ENCODE measurements around the gene SH2D1B. TPM values are rescaled to one million over a fixed set of nuclear protein-coding genes. Genes with fewer than 3 reads are reported as not detected.
"Not testable (repeated sequence)": the region's sequence is repeated elsewhere in the genome, so short reads cannot be mapped to it uniquely, and the experiment has no call there.

Gene SH2D1B
- total and polyA plus RNA-seq, 8 donors: 0.33 to 0.73 TPM; not detected in 6

DNA sequence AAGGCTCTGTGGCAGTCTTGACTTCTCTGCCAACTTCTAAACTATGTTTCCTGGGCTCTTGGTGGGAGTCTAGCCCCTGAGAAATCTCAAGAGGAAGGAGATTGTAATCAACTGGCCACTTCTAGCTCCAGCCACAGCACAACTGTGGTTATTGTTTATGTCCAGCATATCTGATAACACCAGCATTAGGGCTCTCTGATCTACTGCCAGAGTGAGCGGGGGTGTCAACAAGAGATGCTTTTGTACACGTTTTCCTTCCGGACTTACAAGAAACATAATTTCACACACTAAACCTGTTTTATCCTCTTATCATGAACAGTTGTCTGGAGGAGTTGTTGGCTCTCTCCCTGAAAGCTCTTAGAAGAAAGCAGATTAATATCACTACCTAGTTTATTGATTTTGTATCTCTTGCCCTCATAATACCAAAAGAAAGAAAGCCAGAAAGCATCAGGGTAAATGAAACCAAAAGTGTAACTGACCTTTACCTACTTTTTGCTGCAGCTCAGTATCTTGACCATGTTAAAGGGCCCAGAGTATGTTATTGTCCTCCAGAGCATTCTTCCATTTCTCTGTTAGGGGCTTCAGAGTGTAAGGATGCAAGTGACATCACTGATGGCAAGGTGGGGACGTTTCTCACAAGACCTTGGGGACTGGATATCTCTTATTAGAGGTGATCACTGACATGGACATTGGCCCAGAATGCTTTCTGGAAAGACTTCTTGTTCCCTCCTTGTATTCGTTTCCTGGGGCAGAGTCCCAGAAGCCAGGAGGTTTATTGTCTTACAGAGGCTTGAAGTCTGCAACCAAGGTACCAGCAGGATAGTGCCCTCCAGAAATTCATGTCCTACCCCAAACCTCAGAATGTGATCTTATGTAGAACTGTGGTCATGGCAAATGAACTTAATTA is 9.6 kb upstream of the SH2D1B start:
- H3K27ac ChIP-seq: peak overlapping the region in 1 of 5 donors; percentile 41
- no peaks in the 10 kb centered on the region for H3K36me3 ChIP-seq
- H3K4me3 ChIP-seq: no peak overlapping the region
- no peaks in the 10 kb centered on the region for H3K9me3 ChIP-seq
- 17 to 32% (median 23%) methylated on average over 5 of the region's 5 CpGs for WGBS, 5 donors
- DNase-seq: no peak
- no peak for TF ChIP-seq POLR2AphosphoS5 (IDR thresholded peaks at IDR 0.05)
- no peak for TF ChIP-seq POLR2A (IDR thresholded peaks at IDR 0.05)
- TF ChIP-seq, protein P1, sequence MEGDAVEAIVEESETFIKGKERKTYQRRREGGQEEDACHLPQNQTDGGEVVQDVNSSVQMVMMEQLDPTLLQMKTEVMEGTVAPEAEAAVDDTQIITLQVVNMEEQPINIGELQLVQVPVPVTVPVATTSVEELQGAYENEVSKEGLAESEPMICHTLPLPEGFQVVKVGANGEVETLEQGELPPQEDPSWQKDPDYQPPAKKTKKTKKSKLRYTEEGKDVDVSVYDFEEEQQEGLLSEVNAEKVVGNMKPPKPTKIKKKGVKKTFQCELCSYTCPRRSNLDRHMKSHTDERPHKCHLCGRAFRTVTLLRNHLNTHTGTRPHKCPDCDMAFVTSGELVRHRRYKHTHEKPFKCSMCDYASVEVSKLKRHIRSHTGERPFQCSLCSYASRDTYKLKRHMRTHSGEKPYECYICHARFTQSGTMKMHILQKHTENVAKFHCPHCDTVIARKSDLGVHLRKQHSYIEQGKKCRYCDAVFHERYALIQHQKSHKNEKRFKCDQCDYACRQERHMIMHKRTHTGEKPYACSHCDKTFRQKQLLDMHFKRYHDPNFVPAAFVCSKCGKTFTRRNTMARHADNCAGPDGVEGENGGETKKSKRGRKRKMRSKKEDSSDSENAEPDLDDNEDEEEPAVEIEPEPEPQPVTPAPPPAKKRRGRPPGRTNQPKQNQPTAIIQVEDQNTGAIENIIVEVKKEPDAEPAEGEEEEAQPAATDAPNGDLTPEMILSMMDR (IDR thresholded peaks at IDR 0.05): no peak
- TF ChIP-seq EP300 (IDR thresholded peaks at IDR 0.05): no peak
- intact Hi-C loops (cut with DNase I; ENCODE audit: low total_unique reads): no loop called here
- H3K27me3 ChIP-seq: peaks cover 0 to 3% (median 0%) of the 10 kb centered on the region in 3 donors
- H3K4me1 ChIP-seq: peaks cover 0 to 6% (median 0%) of the 10 kb centered on the region in 4 donors

DNA sequence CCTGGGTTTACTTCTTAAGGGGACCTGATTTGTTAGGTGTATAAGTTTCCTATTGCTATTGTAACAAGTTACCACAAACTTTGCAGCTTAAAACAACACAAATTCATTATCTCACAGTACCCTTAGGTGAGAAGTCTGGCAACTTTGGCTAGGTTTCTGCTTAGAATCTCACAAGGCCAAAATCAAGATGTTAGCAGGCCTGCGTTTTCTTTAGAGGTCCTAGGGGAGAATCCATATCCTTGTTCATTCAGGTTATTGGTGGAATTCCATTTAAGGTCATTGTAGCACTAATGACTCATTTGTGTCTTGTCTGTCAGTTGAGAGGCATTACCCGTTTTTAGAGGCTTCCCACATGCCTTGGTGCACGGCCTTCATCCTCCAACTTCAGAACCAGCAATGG is 8.2 kb upstream of the SH2D1B start:
- peaks cover 0 to 3% (median 0%) of the 10 kb centered on the region in 3 donors for H3K27me3 ChIP-seq
- intact Hi-C loops (cut with DNase I; ENCODE audit: low total_unique reads): no loop called here
- H3K4me3 ChIP-seq: no peak overlapping the region
- H3K4me1 ChIP-seq: peaks cover 0 to 6% (median 0%) of the 10 kb centered on the region in 4 donors
- no peak for DNase-seq
- WGBS, 5 donors: 89 to 94% (median 92%) methylated on average over 3 of the region's 3 CpGs
- H3K9me3 ChIP-seq: no peaks in the 10 kb centered on the region
- no peak overlapping the region for H3K27ac ChIP-seq
- no peak for TF ChIP-seq EP300 (IDR thresholded peaks at IDR 0.05)
- TF ChIP-seq POLR2AphosphoS5 (IDR thresholded peaks at IDR 0.05): no peak
- TF ChIP-seq, protein P1 (IDR thresholded peaks at IDR 0.05): no peak
- no peak for TF ChIP-seq POLR2A (IDR thresholded peaks at IDR 0.05)
- H3K36me3 ChIP-seq: no peaks in the 10 kb centered on the region

DNA sequence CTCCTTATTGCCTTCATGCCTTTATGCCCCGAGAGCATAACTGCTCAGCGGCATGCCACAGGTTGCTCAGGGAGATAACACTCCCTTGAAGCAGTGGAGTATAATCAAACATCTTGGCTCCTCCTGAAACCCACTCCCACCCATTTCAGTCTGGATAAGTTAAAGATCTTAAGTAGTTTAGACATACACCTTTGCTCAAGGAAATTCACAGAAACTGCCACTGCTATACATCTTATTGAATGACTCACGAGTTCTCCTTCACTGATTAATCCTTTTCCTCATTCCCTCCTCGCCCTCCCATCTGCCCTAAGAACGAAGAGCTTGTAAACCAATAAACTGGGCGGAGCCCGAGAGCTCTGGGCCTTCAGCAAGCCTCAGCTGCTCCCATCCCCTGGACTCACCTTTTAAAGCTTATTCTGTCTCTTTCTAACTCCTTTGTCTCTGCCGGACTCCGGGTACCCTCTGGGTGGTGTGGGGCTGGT is 7.6 kb upstream of the SH2D1B start:
- intact Hi-C loops (cut with DNase I; ENCODE audit: low total_unique reads); H3K27ac ChIP-seq: not testable (repeated sequence)
- peak in 1 of 2 donors; percentile 34 for DNase-seq

DNA sequence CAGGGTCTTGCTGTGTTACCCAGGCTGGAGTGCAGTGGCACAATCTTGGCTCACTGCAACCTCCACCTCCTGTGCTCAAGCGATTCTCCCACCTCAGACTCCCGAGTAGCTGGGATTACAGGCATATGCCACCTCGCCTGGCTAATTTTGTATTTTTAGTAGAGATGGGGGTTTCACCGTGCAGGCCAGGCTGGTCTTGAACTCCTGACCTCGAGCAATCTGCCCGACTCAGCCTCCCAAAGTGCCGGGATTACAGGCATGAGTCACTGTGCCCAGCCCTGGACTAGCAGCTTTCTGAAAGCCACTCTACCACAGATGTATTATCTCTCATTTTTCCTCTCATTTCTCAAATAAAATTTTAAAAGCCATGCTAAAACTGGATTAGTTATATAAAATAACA is 6.6 kb upstream of the SH2D1B start:
- H3K4me3 ChIP-seq; H3K27ac ChIP-seq; H3K4me1 ChIP-seq; H3K36me3 ChIP-seq; DNase-seq; intact Hi-C loops (cut with DNase I; ENCODE audit: low total_unique reads); H3K27me3 ChIP-seq; H3K9me3 ChIP-seq: not testable (repeated sequence)
- 69 to 83% (median 76%) methylated on average over 7 of the region's 7 CpGs for WGBS, 5 donors

More for the DNA sequence above, 7.6 kb upstream of the SH2D1B start:
- not testable (repeated sequence) for H3K27me3 ChIP-seq, H3K9me3 ChIP-seq, H3K4me1 ChIP-seq, H3K4me3 ChIP-seq, H3K36me3 ChIP-seq
- 64 to 77% (median 69%) methylated on average over 9 of the region's 9 CpGs for WGBS, 5 donors

DNA sequence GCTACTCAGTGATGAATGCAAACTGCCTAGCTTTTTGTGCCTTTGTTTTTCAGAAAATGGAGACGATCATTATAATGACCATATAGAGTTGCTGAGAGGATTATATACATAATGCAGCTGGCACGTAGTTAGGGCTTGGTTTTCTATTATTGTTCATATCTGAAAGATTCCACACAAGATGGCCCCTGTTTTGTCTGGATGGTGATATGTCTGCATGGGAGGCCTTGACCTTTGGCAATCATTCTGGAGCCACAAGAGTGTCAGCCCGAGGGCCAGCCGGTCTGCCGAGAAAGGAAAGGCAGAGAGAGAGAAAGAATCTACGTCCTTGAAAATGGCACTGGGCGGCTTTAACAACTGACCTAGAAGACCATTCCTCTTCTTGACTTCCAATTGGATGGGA is 5.7 kb upstream of the SH2D1B start:
- intact Hi-C loops (cut with DNase I; ENCODE audit: low total_unique reads): no loop called here
- Histone ChIP-seq H3K4me3 (no peak overlapping the region), H3K9me3 (no peaks in the 10 kb centered on the region), H3K4me1 (peaks cover 0 to 6% (median 0%) of the 10 kb centered on the region in 4 donors), H3K27me3 (peaks cover 0 to 3% (median 0%) of the 10 kb centered on the region in 3 donors), H3K27ac (no peak overlapping the region), H3K36me3 (no peaks in the 10 kb centered on the region)
- no peak for TF ChIP-seq POLR2A (IDR thresholded peaks at IDR 0.05)
- no peak for TF ChIP-seq POLR2AphosphoS5 (IDR thresholded peaks at IDR 0.05)
- TF ChIP-seq, protein P1 (IDR thresholded peaks at IDR 0.05): no peak
- TF ChIP-seq EP300 (IDR thresholded peaks at IDR 0.05): no peak
- 90 to 97% (median 95%) methylated on average over 7 of the region's 7 CpGs for WGBS, 5 donors
- DNase-seq: no peak
